Measurements from ENCODE around the gene FAM120A.

FAM120A gene

GRCh38 chr9:93496285-93496684 lies 44.8 kb downstream of the FAM120A start:
- H2AFZ ChIP-seq (ENCODE audit: low read length), result no peak overlapping the region
- H3K36me3 ChIP-seq (ENCODE audit: insufficient read depth, low read length), result peaks cover 79% of the 10 kb centered on the region

GRCh38 chr9:93500571-93501298 lies 49.2 kb downstream of the FAM120A start:
- Histone ChIP-seq H3F3A (ENCODE audit: low read depth) (no peaks in the 10 kb centered on the region), H3K4me3 (ENCODE audit: low read length, poor library complexity, severe bottlenecking) (peak overlapping the region; percentile 59), H3K4me2 (ENCODE audit: low read depth, low read length, poor library complexity, severe bottlenecking) (peak overlapping the region; percentile 76), H4K20me1 (ENCODE audit: insufficient read depth, low read length, poor library complexity, severe bottlenecking) (peaks cover 5% of the 10 kb centered on the region), H3K4me1 (ENCODE audit: insufficient read depth, low read length, poor library complexity, severe bottlenecking) (peaks cover 15% of the 10 kb centered on the region), H3K9ac (ENCODE audit: low read depth, low read length, poor library complexity, severe bottlenecking) (peak overlapping the region; percentile 36), H2AFZ (ENCODE audit: low read length) (no peak overlapping the region), H3K27me3 (ENCODE audit: insufficient read depth, low read length, poor library complexity, severe bottlenecking) (no peaks in the 10 kb centered on the region), H3K9me2 (replicated peaks; ENCODE audit: low read depth, low read length) (no peaks in the 10 kb centered on the region), H3K79me2 (ENCODE audit: insufficient read depth, low read length) (peaks cover 16% of the 10 kb centered on the region), H3K36me3 (ENCODE audit: insufficient read depth, low read length) (peaks cover 80% of the 10 kb centered on the region), H3K9me3 (ENCODE audit: insufficient read depth, low read depth, low read length) (no peaks in the 10 kb centered on the region)
- TF ChIP-seq CTCF (conservative IDR thresholded peaks at IDR 0.05; ENCODE audit: low read length) (no peak), EZH2phosphoT487 (IDR thresholded peaks at IDR 0.05; ENCODE audit: borderline replicate concordance) (no peak)

More at GRCh38 chr9:93496285-93496684, 44.8 kb downstream of the FAM120A start:
- H4K20me1 ChIP-seq (ENCODE audit: insufficient read depth, low read length, poor library complexity, severe bottlenecking), result peaks cover 5% of the 10 kb centered on the region
- no peaks in the 10 kb centered on the region for H3K27me3 ChIP-seq (ENCODE audit: insufficient read depth, low read length, poor library complexity, severe bottlenecking)
- TF ChIP-seq EZH2phosphoT487 (IDR thresholded peaks at IDR 0.05; ENCODE audit: borderline replicate concordance), result no peak
- TF ChIP-seq CTCF (conservative IDR thresholded peaks at IDR 0.05; ENCODE audit: low read length), result no peak
- no peak overlapping the region for H3K4me3 ChIP-seq (ENCODE audit: low read length, poor library complexity, severe bottlenecking)
- no peak overlapping the region for H3K4me2 ChIP-seq (ENCODE audit: low read depth, low read length, poor library complexity, severe bottlenecking)
- no peaks in the 10 kb centered on the region for H3K9me2 ChIP-seq (replicated peaks; ENCODE audit: low read depth, low read length)
- H3K9ac ChIP-seq (ENCODE audit: low read depth, low read length, poor library complexity, severe bottlenecking), result no peak overlapping the region
- no peaks in the 10 kb centered on the region for H3F3A ChIP-seq (ENCODE audit: low read depth)
- peaks cover 17% of the 10 kb centered on the region; the same call in 1 of the 2 replicates for H3K79me2 ChIP-seq (ENCODE audit: insufficient read depth, low read length)
- H3K4me1 ChIP-seq (ENCODE audit: insufficient read depth, low read length, poor library complexity, severe bottlenecking), result peaks cover 11% of the 10 kb centered on the region
- H3K9me3 ChIP-seq (ENCODE audit: insufficient read depth, low read depth, low read length), result no peaks in the 10 kb centered on the region

- peaks cover 20% of the 10 kb centered on the region for H3K79me2 ChIP-seq (ENCODE audit: insufficient read depth, low read length)
- H3K9me3 ChIP-seq (ENCODE audit: insufficient read depth, low read depth, low read length), result no peaks in the 10 kb centered on the region
- H3K4me3 ChIP-seq (ENCODE audit: low read length, poor library complexity, severe bottlenecking), result peak overlapping the region; percentile 59
- peaks cover 15% of the 10 kb centered on the region for H3K4me1 ChIP-seq (ENCODE audit: insufficient read depth, low read length, poor library complexity, severe bottlenecking)
- H2AFZ ChIP-seq (ENCODE audit: low read length), result no peak overlapping the region
- H3K9me2 ChIP-seq (replicated peaks; ENCODE audit: low read depth, low read length), result no peaks in the 10 kb centered on the region
- peaks cover 5% of the 10 kb centered on the region for H4K20me1 ChIP-seq (ENCODE audit: insufficient read depth, low read length, poor library complexity, severe bottlenecking)
- H3K27me3 ChIP-seq (ENCODE audit: insufficient read depth, low read length, poor library complexity, severe bottlenecking), result no peaks in the 10 kb centered on the region
- peak overlapping the region; percentile 36 for H3K9ac ChIP-seq (ENCODE audit: low read depth, low read length, poor library complexity, severe bottlenecking)
- H3K36me3 ChIP-seq (ENCODE audit: insufficient read depth, low read length), result peaks cover 74% of the 10 kb centered on the region
- TF ChIP-seq CTCF (conservative IDR thresholded peaks at IDR 0.05; ENCODE audit: low read length) (no peak), EZH2phosphoT487 (IDR thresholded peaks at IDR 0.05; ENCODE audit: borderline replicate concordance) (no peak)
- H3F3A ChIP-seq (ENCODE audit: low read depth), result no peaks in the 10 kb centered on the region
- peak overlapping the region; percentile 76 for H3K4me2 ChIP-seq (ENCODE audit: low read depth, low read length, poor library complexity, severe bottlenecking)
Measured at GRCh38 chr9:93501406-93501805, 49.9 kb downstream of the FAM120A start.
